ENCODE data around the gene NPAT.
"Not testable (repeated sequence)": the region's sequence is repeated elsewhere in the genome, so short reads cannot be mapped to it uniquely, and the experiment has no call there.

Gene NPAT

GRCh38 chr11:108147150-108147549 lies 75.3 kb downstream of the NPAT start:
- DNase-seq, result no peak

GRCh38 chr11:108144615-108145014 lies 77.8 kb downstream of the NPAT start:
- DNase-seq, result no peak

GRCh38 chr11:108142304-108142703 lies 80.1 kb downstream of the NPAT start:
- no peak for DNase-seq

- DNase-seq, result no peak
These were observed 85.2 kb downstream of the NPAT start for GRCh38 chr11:108137212-108137611.

GRCh38 chr11:108135845-108136544 lies 86.4 kb downstream of the NPAT start:
- DNase-seq, result no peak

GRCh38 chr11:108132993-108133538 lies 89.4 kb downstream of the NPAT start:
- DNase-seq, result not testable (repeated sequence)

GRCh38 chr11:108131993-108132392 lies 90.4 kb downstream of the NPAT start:
- no peak for DNase-seq

- no peak for DNase-seq
These were observed 93.7 kb downstream of the NPAT start for GRCh38 chr11:108128772-108129171.

- DNase-seq, result no peak
These were observed 97.3 kb downstream of the NPAT start for GRCh38 chr11:108125096-108125495.

GRCh38 chr11:108122166-108122628 lies 100.2 kb downstream of the NPAT start:
- DNase-seq, result peak; percentile 65

GRCh38 chr11:108121274-108122155 lies 100.9 kb downstream of the NPAT start, which contains the start of gene ACAT1:
ACAT1 (plus strand) TSS chr11:108121567; CDS start chr11:108121607, 40 bp downstream.
- peak; percentile 91 for DNase-seq

- not testable (repeated sequence) for DNase-seq
These were observed 101.5 kb downstream of the NPAT start for GRCh38 chr11:108120936-108121273.

GRCh38 chr11:108117746-108118371 lies 104.6 kb downstream of the NPAT start:
- DNase-seq, result peak; percentile 76

GRCh38 chr11:108115500-108116140 lies 106.8 kb downstream of the NPAT start:
- DNase-seq, result peak; percentile 99

- no peak for DNase-seq
These were observed 110.4 kb downstream of the NPAT start for GRCh38 chr11:108112057-108112456.

GRCh38 chr11:108111126-108111525 lies 111.3 kb downstream of the NPAT start:
- no peak for DNase-seq

Data from DMS79 treated with DMSO at 0.1 percent for 48 hours (cell line).